ENCODE data around the gene TATDN3. TPM values are rescaled to one million over a fixed set of nuclear protein-coding genes. Genes with fewer than 3 reads are reported as not detected.
A peak's percentile ranks its signal among the peaks of the same experiment; 100 is the strongest.

The TATDN3 gene
- total and polyA plus RNA-seq, 2 experiments from 2014 or later, result 8.8 to 14.3 TPM

DNA sequence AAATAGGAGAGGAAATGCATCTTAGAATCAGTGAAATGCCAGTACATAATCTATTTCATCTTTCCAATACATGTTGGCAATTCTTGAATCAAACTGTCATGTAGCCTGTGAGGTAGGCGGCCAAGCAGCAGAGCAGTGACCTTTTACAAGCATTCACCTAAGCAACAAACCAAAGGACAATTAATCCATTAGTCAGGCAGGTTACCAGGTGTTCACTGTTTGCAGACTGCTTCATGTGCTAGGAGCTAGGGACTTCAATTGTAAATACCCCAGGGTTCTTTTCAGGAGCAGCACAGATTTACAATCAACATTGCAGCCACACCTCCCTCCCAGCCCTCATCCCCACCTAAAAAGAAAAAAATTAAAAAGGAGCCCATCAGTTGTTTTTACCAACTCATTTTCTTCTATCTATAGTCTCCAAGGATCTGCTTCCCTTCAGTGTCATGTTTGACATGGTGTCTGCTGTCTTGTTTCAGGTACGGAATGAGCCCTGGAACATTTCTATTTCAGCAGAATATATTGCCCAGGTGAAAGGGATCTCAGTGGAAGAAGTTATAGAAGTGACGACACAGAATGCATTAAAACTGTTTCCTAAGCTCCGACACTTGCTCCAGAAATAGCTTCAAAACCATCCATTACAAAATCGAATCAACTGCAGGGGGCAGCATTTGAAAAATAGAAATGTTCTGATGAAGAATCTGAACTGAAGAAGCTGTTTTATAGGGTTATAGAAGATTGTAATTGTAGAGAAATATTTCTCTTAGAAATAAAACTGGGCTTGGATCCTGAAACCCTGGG, 23.0 kb downstream of the TATDN3 start:
- no peaks in the 10 kb centered on the region for H3K9me3 ChIP-seq (ENCODE audit: low read depth)
- no peaks in the 10 kb centered on the region for H3K36me3 ChIP-seq (replicated peaks; ENCODE audit: insufficient read depth, low read depth)
- peak overlapping the region; percentile 62 for H3K27ac ChIP-seq
- no peak for TF ChIP-seq EZH2phosphoT487 (IDR thresholded peaks at IDR 0.05; ENCODE audit: low read depth, severe bottlenecking, unreplicated experiment)
- no peak for TF ChIP-seq EZH2 (IDR thresholded peaks at IDR 0.05; ENCODE audit: borderline replicate concordance)
- TF ChIP-seq, protein P1, sequence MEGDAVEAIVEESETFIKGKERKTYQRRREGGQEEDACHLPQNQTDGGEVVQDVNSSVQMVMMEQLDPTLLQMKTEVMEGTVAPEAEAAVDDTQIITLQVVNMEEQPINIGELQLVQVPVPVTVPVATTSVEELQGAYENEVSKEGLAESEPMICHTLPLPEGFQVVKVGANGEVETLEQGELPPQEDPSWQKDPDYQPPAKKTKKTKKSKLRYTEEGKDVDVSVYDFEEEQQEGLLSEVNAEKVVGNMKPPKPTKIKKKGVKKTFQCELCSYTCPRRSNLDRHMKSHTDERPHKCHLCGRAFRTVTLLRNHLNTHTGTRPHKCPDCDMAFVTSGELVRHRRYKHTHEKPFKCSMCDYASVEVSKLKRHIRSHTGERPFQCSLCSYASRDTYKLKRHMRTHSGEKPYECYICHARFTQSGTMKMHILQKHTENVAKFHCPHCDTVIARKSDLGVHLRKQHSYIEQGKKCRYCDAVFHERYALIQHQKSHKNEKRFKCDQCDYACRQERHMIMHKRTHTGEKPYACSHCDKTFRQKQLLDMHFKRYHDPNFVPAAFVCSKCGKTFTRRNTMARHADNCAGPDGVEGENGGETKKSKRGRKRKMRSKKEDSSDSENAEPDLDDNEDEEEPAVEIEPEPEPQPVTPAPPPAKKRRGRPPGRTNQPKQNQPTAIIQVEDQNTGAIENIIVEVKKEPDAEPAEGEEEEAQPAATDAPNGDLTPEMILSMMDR (IDR thresholded peaks at IDR 0.05; ENCODE audit: poor library complexity), result peak; percentile 54
- peak; percentile 39 for DNase-seq (ENCODE audit: low spot score)
- no peaks in the 10 kb centered on the region for H4K20me1 ChIP-seq (ENCODE audit: insufficient read depth, poor library complexity, severe bottlenecking)
- H3K27me3 ChIP-seq, result no peaks in the 10 kb centered on the region
- H2AFZ ChIP-seq, result no peak overlapping the region
- no peaks in the 10 kb centered on the region for H3K9me2 ChIP-seq (replicated peaks; ENCODE audit: insufficient read depth)
- H3K4me1 ChIP-seq (ENCODE audit: insufficient read depth), result peaks cover 9% of the 10 kb centered on the region
- H3K4me3 ChIP-seq, result no peak overlapping the region
- 44% methylated on average over 5 of the region's 5 CpGs for WGBS (ENCODE audit: low lambda C conversion rate, missing lambda C conversion rate)
- H3K79me2 ChIP-seq, result no peaks in the 10 kb centered on the region
- H3K4me2 ChIP-seq, result peak overlapping the region; percentile 42

DNA sequence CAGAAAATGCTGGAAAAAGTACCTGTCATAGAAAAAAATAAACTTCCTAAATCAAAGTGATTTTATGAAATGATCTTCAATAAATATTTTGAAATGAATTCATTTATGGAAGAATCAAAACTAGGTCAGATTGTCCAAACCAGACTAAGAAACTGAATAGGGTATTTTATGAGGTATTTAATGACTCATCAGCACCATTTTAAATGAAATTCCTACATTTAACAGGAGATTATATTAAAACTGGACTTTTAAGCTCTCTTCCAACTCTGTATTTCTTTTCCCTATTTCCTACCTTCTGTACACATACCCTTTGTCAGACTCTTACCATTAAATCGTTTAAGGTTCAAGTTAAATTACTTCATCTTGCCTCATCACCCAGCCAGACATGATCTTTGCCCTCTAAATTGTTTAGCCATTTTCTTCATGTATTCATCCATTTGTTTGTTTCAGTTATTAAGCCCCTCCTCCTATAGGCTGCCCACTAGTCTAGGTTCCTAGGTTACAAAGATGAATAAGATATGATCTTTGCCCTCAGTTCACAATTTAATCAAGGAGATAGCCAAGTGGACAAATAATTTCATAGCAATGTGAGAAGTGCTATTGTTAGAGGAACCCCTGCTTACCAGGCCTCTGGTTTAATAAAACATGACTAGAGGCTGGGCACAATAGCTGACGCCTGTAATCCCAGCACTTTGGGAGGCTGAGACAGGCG, 25.0 kb downstream of the TATDN3 start:
- WGBS (ENCODE audit: low lambda C conversion rate, missing lambda C conversion rate), result 64% methylated on average over 3 of the region's 3 CpGs
- no peak overlapping the region for H2AFZ ChIP-seq
- no peak for DNase-seq (ENCODE audit: low spot score)
- no peaks in the 10 kb centered on the region for H3K27me3 ChIP-seq
- H3K4me1 ChIP-seq (ENCODE audit: insufficient read depth), result peaks cover 17% of the 10 kb centered on the region
- H3K79me2 ChIP-seq, result no peaks in the 10 kb centered on the region
- H3K9me2 ChIP-seq (replicated peaks; ENCODE audit: insufficient read depth), result no peaks in the 10 kb centered on the region
- TF ChIP-seq EZH2 (IDR thresholded peaks at IDR 0.05; ENCODE audit: borderline replicate concordance), result no peak
- TF ChIP-seq, protein P1 (IDR thresholded peaks at IDR 0.05; ENCODE audit: poor library complexity), result no peak
- no peak for TF ChIP-seq EZH2phosphoT487 (IDR thresholded peaks at IDR 0.05; ENCODE audit: low read depth, severe bottlenecking, unreplicated experiment)
- no peaks in the 10 kb centered on the region for H3K36me3 ChIP-seq (replicated peaks; ENCODE audit: insufficient read depth, low read depth)
- H3K4me2 ChIP-seq, result no peak overlapping the region
- H3K9me3 ChIP-seq (ENCODE audit: low read depth), result no peaks in the 10 kb centered on the region
- H3K27ac ChIP-seq, result peak overlapping the region; percentile 62
- no peaks in the 10 kb centered on the region for H4K20me1 ChIP-seq (ENCODE audit: insufficient read depth, poor library complexity, severe bottlenecking)
- H3K4me3 ChIP-seq, result no peak overlapping the region

DNA sequence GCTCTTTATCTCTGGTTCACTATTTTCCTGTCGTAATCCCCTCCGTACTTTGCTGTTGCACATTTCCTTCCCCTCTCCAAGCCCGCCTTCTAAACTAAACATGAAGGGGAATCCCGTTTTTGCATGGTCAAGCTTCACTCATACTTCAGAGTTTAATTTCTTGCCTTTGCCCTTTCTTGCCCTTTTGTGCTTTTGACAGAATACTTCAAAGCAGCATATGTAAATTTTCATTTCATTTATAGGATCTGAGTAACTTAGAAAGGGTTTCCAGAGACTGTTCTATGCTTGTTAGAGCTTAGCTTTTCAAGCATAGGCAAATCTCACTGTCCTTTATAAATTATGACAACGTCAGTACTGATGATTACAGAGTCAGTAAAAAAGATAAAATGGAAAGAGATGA, 28.0 kb downstream of the TATDN3 start:
- H3K79me2 ChIP-seq, result no peaks in the 10 kb centered on the region
- H3K4me2 ChIP-seq, result peak overlapping the region; percentile 50
- H4K20me1 ChIP-seq (ENCODE audit: insufficient read depth, poor library complexity, severe bottlenecking), result no peaks in the 10 kb centered on the region
- peaks cover 18% of the 10 kb centered on the region for H3K4me1 ChIP-seq (ENCODE audit: insufficient read depth)
- peak overlapping the region; percentile 82 for H3K27ac ChIP-seq
- H3K27me3 ChIP-seq, result no peaks in the 10 kb centered on the region
- TF ChIP-seq EZH2phosphoT487 (IDR thresholded peaks at IDR 0.05; ENCODE audit: low read depth, severe bottlenecking, unreplicated experiment), result no peak
- TF ChIP-seq, protein P1 (IDR thresholded peaks at IDR 0.05; ENCODE audit: poor library complexity), result no peak
- no peak for TF ChIP-seq EZH2 (IDR thresholded peaks at IDR 0.05; ENCODE audit: borderline replicate concordance)
- 28% methylated on average over 5 of the region's 5 CpGs for WGBS (ENCODE audit: low lambda C conversion rate, missing lambda C conversion rate)
- no peaks in the 10 kb centered on the region for H3K9me3 ChIP-seq (ENCODE audit: low read depth)
- H3K36me3 ChIP-seq (replicated peaks; ENCODE audit: insufficient read depth, low read depth), result no peaks in the 10 kb centered on the region
- peak overlapping the region; percentile 17 for H2AFZ ChIP-seq
- H3K9me2 ChIP-seq (replicated peaks; ENCODE audit: insufficient read depth), result no peaks in the 10 kb centered on the region
- DNase-seq (ENCODE audit: low spot score), result peak; percentile 48
- H3K4me3 ChIP-seq, result no peak overlapping the region
